A673 (cell line): ENCODE measurements around the gene WDR18.

ENCODE experiments used
- EZH2 ChIP-seq: fragments of 200-600 bp; sonication (generic); IDR thresholded peaks from 2 replicates; pipeline ENCODE4 v1.6.1; 2017; ENCODE audit warnings: borderline replicate concordance, low read depth, mild to moderate bottlenecking, mixed read lengths, antibody characterized with exemption, low read length; ENCODE audit not compliant: poor library complexity, severe bottlenecking
- TF ChIP-seq, protein P1 (sequence below): fragments of 300-800, 200-600 bp; sonication (generic); conservative IDR thresholded peaks from 2 replicates; pipeline ENCODE4 v1.5.1; 2017; ENCODE audit warnings: low read depth, mild to moderate bottlenecking, antibody characterized with exemption, low read length, moderate library complexity, mixed read lengths

DNA sequence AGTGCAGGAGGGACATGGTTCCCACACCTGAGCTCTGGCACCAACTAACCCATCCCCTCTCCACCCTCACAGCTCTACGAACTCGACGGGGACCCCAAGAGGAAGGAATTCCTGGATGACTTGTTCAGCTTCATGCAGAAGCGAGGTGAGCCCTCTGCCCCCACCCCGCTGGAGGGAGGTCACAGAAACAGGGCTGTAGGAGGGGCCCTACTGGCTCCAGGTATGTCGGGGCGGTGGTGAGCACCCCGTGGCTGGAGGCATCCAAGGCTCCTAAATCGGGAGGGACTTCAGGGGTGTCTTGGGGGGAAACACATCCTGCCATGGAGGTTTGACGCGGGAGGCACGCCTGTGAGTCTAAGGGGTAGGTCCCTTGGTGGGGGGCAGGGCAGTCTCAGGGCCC lies 24.1 kb upstream of the WDR18 start:
- TF ChIP-seq, protein P1, sequence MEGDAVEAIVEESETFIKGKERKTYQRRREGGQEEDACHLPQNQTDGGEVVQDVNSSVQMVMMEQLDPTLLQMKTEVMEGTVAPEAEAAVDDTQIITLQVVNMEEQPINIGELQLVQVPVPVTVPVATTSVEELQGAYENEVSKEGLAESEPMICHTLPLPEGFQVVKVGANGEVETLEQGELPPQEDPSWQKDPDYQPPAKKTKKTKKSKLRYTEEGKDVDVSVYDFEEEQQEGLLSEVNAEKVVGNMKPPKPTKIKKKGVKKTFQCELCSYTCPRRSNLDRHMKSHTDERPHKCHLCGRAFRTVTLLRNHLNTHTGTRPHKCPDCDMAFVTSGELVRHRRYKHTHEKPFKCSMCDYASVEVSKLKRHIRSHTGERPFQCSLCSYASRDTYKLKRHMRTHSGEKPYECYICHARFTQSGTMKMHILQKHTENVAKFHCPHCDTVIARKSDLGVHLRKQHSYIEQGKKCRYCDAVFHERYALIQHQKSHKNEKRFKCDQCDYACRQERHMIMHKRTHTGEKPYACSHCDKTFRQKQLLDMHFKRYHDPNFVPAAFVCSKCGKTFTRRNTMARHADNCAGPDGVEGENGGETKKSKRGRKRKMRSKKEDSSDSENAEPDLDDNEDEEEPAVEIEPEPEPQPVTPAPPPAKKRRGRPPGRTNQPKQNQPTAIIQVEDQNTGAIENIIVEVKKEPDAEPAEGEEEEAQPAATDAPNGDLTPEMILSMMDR: no peak
- TF ChIP-seq EZH2: no peak
